Left cardiac atrium (tissue), 4 donors: ENCODE data around the gene FBXO28. TPM values are rescaled to one million over a fixed set of nuclear protein-coding genes. Genes with fewer than 3 reads are reported as not detected.

Experiments
- ATAC-seq, 2 donors: fragments of 200-7000 bp; cut with Tn5 transposase; one replicate each; pipeline ENCODE4 v1.9.1; 2020; ENCODE audit warnings: mild to moderate bottlenecking in 2 of 2, moderate library complexity in 2 of 2
- DNase-seq: peaks from one replicate; pipeline ENCODE4 v3.0.0-alpha.2; 2020
- intact Hi-C, 2 donors: fragments of 100-400 bp; cut with DNase I; formaldehyde crosslinking; loops; one replicate each; pipeline versions ENCODE4 v1.14.1 to v1.15.1; 2022 to 2023
- total RNA-seq, 2 donors: library from RNA; stranded (reverse); fragmentation: NEBNext Ultra II Directional; extraction: Animal tissue kit (Norgen Biotek cat#: 25700); gene quantifications; one replicate each; pipeline ENCODE4 v1.2.1, GENCODE V29; 2021
- donor health status: DM: no; HTN: yes; CAD: no.
- donor health status: DM: no; HTN: yes; CAD: no; lungs with severe emphysema.
- donor health status: DM: yes; HTN: yes; CAD: no.
- donor health status: Dilated cardiomyopathy.

The FBXO28 gene
- total RNA-seq, 2 donors from 2014 or later = 17.3 to 20.1 TPM

DNA sequence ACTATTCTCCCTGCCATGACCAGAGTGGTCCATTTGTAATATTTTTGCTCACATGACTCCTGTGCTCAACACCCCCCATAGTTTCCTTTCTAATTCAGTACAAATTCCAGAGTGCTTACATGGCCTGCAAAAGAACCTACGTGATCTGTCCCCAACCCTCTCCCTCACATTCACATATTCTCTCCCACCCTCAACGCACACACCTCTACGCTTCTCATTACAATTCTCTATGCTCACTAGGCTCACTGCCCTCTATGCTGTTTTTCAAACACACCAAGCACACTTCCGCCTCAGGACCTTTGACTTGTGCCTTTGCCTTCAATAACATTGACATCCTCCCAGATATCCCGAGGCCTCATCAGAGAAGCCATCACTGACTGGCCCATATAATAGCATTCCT, 23.8 kb upstream of the FBXO28 start:
- intact Hi-C loops = no loop called here
- DNase-seq (no peak), ATAC-seq (no peak)

DNA sequence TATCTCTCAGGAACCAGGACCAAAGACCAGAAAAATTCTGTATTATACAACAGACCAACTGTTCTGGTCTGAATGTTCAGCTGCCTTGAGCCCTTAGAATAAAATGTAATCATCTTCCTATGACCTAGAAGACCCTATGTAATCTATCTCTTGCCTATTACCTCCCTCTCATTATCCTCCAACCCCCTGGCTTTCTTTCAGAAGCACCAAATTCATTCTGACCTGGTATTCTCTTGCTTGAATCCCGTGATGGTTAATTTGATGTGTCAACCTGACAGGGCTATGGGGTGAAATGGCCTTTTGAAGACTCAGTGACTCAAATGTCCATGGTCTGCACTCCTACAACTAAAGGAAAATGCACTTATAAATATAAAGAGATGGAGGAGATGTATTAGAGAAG, 21.8 kb upstream of the FBXO28 start:
- intact Hi-C loops = no loop called here
- no peak for DNase-seq
- no peak for ATAC-seq

DNA sequence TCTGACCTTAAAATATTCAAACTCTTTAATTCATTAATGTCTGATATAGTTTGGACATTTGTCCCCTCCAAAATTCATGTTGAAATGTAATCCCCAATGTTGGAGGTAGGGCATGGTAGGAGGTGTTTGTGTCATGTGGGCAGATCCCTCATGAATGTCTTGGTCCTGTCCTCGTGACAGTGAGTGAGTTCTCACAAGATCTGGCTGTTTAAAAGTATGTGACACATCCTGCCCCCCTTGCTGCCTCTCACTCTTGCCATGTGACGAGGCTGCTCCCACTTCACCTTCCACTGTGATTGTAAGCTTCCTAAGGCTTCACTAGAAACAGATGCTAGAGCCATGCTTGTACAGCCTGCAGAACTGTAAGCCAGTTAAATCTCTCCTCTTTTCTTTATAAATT, 21.3 kb upstream of the FBXO28 start:
- DNase-seq = no peak
- intact Hi-C loops = no loop called here
- ATAC-seq = no peak

DNA sequence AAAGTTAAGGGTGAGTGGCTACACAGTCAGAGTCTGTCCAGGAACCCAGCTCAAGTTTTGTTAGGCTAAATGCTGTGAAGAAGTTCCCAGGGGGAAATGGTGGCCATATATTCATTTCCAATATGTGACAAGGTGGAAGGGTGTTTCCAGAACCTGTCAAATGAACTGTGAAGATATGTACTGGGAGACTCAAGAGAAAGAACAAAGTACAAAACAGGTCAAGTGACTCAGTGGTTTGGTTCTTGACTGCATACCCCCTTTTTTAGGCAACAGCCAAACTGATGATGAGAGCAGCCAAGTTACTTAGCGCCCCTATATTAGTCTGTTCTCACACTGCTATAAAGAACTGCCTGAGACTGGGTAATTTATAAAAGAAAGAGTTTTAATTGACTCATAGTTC, 18.6 kb upstream of the FBXO28 start:
- DNase-seq (no peak), ATAC-seq (no peak)
- intact Hi-C loops = no loop called here

DNA sequence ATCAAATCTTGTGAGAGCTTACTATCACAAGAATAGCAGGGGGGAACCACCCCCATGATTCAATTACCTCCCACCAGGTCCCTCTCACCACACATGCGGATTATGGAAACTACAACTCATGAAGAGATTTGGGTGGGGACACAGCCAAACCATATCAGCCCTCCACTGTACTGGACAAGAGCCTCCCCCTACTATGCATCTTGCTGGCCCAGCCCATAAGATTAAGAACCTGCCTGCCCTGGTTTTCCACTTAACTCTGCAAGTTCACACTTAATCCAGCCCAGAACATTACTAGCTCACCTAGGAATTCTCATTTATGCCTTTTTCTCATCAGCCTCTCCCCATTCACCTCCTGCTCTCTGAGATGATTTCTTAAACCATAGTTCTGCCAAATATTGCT, 18.0 kb upstream of the FBXO28 start:
- DNase-seq (no peak), ATAC-seq (no peak)
- intact Hi-C loops = no loop called here

DNA sequence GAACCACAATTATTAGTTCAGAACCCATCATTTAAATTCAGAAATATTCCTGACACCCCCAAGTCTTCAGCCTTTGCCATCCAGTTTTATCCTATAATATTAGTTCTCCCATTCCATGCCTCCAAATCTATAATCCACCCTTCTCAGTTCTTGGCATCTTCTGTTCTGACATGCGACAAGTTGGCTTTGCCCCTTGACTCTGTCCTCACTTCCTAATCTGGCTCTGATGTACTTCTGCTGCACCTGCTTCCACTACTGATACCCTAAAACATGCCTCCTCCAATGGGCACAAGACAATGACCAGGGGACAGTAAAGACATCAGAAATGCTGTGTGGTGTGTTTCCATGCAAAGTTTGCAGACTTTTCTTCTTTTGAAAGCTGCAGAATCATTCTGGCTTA, 17.1 kb upstream of the FBXO28 start:
- ATAC-seq (no peak), DNase-seq (no peak)
- intact Hi-C loops = no loop called here

DNA sequence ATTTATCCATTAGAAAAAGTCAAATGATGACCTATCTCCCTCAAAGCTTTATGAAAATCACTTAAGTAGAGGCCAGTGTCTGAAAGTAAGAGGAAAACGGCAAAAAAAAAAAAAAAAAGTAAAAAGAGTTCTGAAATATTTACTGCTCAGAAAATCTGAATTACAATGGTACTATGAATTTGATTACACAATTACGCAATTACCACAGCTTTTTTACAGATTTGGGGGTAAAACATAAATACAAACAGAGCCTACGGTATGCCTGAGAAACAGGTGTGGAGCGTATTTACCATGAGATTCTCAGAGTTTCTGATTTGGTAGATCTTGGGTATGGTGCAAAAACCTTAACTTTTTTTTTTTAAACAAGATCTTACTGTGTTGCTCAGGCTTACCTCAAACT, 15.9 kb upstream of the FBXO28 start:
- ATAC-seq (no peak), DNase-seq (no peak)
- intact Hi-C loops = no loop called here

DNA sequence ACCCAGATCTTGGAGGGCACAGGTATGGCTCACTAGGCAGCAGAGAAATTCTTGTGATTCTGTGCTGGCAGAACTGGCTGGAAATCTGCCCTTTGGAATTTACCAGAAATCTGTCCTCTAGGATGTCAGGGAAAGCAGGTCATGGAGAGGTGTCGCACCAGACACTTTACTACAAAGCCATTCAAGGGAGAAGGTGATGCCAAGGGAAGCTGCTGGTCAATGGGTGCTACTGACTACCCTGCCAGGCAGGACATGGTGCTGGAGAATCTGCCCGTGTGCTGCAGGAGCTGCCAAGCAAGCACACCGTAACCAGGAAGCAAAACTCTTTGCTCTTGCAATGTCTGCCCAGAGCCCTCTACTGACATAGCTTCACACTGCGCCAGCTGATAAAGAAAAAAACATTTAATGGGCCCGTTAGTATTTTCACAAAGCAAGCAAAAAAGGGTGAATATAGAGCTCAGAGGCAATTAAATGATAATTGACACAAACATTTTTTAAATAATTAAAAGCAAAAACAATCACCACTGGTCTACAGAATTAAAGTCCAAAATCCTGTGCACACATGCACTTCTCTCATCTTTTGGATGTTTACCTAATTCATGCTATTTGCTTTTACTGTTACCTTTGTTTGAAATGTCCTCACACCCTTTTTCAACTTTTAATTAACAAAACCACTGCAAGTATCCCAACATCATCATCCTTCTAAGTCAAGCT, 7.2 kb upstream of the FBXO28 start:
- DNase-seq = no peak

DNA sequence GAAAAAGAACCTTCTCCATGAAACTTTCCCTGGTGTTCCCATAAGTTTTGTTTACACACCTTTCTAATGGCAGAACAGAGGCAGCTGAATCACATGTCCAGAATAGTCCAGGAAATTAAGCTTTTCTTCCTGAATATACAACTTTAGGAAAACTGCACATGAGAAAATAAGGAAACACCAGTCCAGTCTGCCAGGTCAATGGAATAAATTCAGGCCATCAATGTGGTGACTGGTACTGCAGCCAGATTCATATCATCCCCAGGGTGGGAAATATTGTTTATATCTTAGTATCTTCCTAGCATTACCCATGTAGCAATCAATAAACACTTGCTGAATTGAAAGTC, 6.7 kb upstream of the FBXO28 start:
- DNase-seq (no peak), ATAC-seq (no peak)
- intact Hi-C loops = no loop called here

More for the DNA sequence above, 7.2 kb upstream of the FBXO28 start:
- ATAC-seq = peak in 1 of 2 donors; percentile 53
- intact Hi-C loops = no loop called here

DNA sequence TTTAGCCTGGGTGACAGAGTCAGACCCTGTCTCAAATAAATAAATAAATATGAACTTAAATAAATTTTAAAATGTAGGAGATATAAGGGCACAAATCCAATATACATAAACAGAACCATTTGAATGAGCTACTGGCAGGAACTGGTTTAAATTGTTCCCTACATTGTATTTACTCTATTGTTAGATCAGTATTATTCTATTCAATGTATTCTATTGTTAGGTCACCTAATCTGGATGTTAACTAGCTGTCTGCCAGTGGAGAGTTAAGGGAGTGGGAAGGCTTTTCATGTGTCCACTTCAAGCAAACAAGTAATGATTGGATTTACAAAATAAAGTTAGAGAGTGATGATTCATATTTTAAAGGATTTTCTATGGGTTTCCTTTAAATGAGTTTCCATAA, 4.9 kb upstream of the FBXO28 start:
- intact Hi-C loops = no loop called here
- no peak for ATAC-seq
- DNase-seq = no peak

DNA sequence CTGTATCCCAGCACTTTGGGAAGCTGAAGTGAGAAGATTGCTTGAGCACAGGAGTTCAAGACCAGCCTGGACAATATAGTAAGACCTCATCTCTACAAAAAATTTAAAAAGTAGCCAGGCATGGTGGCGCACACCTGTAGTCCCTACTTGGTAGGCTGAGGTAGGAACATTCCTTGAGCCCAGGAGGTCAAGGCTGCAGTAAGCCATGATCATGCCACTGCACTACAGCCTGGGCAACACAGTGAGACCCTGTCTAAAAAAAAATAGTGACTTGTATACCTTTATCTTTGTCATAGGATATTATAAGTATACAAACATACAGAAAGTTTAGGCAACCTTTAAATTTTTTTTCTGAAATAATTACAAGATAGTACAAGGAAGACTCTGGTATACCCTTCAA, 3.9 kb upstream of the FBXO28 start:
- no peak for DNase-seq
- intact Hi-C loops = loop anchor here (10.0 kb wide), 1 partner anchor 345 kb away; no protein-coding TSS in a partner anchor
- no peak for ATAC-seq

DNA sequence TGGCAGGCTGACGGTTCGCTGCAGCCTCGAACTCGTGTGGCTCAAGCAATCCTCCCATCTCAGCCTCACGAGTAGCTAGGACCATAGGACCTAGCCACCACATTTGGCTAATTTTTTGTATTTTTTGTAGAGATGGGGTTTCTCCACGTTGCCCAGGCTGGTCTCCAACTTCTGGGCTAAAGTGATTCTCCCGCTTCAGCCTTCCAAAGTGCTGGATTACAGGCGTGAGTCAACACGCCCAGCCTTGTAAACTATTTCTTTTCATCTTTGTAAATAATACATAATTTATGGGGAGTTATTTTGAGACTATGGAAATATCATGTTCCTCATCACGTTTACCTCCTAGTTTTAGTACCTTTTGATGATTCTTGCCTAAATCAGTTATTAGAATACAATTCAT, 906 bp upstream of the FBXO28 start:
- intact Hi-C loops = loop anchor here (10.0 kb wide), 1 partner anchor 342 kb away; no protein-coding TSS in a partner anchor
- DNase-seq = no peak
- no peak for ATAC-seq

DNA sequence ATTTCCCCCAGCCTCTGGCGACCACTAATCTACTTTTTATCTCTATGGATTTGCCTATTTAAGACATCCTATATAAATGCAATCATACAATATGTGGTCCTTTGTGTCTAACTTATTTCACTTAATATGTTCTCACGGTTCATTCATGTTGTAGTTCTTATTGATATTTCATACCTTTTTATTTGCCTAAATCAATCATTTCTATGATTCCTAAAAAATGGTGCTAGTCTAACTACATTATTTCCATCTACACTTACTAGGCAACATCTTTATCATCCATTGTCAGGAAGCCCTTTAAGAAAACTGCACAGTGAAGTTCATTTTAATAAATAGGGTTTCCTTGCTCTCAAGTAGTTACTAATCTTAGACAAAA, 380 bp upstream of the FBXO28 start:
- intact Hi-C loops = loop anchor here (10.0 kb wide), 1 partner anchor 341 kb away; no protein-coding TSS in a partner anchor
- no peak for DNase-seq
- no peak for ATAC-seq

DNA sequence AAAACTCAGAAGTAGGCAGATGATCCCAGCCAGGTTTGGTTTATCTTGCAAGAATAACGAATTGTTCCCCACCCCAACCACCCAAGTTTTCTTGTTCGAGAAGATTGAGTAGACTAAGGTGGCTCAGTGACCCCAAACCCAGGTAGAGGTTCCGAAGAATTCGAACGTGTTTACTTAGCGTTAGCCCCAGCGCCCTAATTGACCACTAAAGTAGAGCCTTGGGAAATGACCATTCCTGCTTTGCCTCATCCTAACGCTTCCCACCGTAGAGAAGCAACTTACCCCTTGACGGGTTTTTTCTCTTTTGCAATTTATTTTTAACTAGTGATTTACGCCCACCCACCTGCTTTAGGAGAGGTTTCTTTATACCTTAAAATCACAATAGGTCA, 870 bp downstream of the FBXO28 start:
- ATAC-seq (peak in 1 of 2 donors; percentile 11), DNase-seq (no peak)
- intact Hi-C loops = loop anchor here (5.0 to 10.0 kb wide), 2 partner anchors 218 to 340 kb away; partner anchors contain the start of gene NVL (in 1 of the 2)

DNA sequence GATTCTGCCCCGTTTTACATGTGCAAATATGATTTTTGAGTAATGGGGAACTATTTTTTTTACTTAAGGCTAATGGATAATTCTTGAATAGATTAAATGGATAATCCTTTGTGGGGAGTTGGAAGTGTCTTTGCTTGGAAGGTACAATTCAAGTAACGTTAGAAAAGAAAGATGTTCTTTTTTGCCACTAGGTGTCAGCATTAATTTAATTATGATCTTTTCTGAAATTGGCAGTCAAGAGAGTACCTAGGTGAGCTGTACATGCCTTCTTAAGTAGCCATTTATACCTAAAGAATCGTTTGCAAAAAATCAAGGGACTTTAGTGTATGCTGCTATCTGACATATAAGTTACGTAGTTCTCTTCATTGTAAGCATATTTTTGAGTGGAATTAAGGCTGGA, 2.2 kb downstream of the FBXO28 start:
- DNase-seq (no peak), ATAC-seq (no peak)
- intact Hi-C loops = loop anchor here (2.0 to 10.0 kb wide), 3 partner anchors 216 to 339 kb away; partner anchors contain the start of gene NVL (in 1 of the 2)

DNA sequence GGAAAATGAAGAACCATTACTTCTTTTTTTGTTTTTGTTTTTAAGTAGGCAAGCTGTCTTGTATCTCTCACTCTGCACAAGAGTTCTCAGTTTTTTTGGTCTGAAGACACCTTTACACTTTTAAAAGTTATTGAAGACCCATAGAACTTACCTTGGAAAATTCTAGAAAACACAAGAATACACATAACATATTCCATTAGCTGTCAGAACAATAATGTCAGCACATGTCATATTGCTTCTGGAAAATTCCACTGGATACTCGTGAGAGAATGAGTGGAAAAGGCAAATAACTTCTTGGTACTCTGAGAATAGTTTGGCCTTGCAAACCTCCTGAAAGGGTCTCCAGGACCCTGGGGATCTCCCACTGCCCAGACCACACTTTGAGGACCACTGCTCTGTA, 4.8 kb downstream of the FBXO28 start:
- intact Hi-C loops = loop anchor here (5.0 to 10.0 kb wide), 2 partner anchors 214 to 336 kb away; partner anchors contain the start of gene NVL (in 1 of the 2)
- ATAC-seq = no peak
- DNase-seq = no peak

DNA sequence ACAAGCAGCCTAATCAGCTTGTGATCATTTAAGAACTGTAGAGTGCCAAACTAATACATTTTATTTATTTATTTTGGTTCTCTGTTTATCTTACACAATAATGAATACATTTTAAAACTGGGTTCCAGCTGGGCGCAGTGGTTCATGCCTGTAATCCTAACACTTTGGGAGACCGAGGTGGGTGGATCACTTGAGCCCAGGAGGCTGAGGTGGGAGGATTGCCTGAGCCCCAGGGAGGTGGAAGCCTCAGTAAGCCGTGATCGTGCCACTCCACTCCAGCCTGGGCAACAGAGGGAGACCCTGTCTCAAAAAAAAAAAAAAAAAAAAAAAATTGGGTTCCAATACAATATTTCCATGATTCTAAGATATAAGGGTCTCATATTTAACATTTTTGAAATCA, 9.2 kb downstream of the FBXO28 start:
- ATAC-seq = no peak
- intact Hi-C loops = no loop called here
- DNase-seq = no peak

DNA sequence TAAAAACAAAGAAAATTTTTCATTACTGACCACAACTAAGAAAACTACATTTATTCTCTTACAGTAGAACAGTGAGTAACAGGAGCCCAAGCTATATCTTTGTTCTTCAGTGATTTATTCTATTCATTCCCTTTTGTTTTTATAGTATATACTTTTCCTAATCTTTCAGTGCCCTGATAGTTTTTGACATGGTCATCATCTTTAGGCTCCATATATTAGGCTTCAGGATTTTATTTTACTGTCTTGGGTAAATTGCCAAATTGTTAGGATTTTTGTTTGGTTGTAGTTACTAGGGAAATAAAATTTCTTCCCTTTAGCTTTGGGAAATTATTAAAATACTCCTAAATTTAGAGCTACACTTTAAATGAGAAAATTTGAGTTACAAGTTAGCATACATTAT, 10.3 kb downstream of the FBXO28 start:
- ATAC-seq = no peak

DNA sequence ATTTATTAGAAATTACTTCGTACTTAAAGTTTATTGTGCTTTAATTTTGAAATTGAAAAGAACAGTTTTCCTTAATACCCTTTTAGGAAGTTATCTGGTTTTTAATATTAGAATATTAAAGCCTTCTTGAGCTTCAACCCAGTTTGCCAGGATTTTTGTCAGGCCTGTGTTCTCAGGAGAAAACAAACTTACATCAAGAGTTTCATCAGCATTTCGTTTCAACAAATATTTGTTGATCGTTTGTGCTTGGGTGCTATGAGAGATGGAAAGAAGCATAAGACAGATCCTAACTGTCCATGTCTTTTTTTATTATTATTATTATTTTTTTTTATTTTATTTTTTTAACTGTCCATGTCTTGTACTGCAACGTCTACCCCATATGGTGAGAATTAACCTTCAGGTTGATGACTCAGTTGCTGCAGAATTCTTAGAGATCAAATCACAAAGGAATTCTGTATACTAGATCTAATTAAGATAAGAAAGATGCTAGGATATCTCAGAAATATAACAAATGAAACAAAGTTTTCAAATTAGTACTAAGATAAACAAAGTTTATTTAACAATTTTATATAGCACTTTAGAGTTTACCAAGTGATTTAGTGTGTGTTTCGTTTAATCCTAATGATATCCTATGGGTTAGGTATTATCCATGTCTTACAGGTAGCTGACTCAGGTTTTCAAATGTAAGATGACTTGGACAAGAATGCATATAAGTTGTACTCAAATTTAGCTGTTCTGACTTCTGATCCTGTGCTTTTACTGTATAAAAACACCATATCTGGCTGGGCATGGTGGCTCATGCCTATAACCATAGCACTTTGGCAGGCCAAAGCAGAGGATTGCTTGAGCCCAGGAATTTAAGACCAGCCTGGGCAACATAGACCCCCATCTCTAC, 14.3 kb downstream of the FBXO28 start:
- intact Hi-C loops = no loop called here
- ATAC-seq = no peak
- no peak for DNase-seq

More for the DNA sequence above, 10.3 kb downstream of the FBXO28 start:
- intact Hi-C loops = no loop called here
- DNase-seq = no peak

DNA sequence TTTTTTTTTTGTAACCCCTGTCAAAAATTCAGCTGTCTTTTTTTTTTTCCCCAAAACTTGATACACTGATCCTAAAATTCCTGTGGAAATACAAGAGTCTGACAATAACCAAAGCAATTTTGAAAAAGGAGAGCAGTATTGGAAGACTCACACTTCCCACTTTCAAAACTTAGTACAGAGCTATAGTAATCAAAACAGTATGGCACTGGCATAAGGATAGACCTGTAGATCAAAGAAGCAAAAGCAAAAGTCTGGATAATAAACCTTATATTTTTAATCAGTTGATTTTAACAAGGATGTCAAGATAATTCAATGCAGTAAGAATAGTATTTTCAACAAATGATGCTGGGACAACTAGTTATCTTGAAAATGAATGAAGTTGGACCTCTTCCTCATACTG, 17.3 kb downstream of the FBXO28 start:
- no peak for ATAC-seq
- no peak for DNase-seq
- intact Hi-C loops = no loop called here
